KOPT-K1 (cell line): ENCODE data around the gene PKP4.

Source experiments
- H3K27ac ChIP-seq: fragments of 200-600 bp; sonication (generic); 2 replicates; pipeline ENCODE4 v1.5.1; 2016; ENCODE audit warnings: antibody characterized with exemption, mild to moderate bottlenecking, low read depth, low read length; ENCODE audit not compliant: poor library complexity, severe bottlenecking
- H3K36me3 ChIP-seq: fragments of 200-600 bp; sonication (generic); 2 replicates; pipeline ENCODE4 v1.5.1; 2017; ENCODE audit warnings: antibody characterized with exemption, mild to moderate bottlenecking, low read length, moderate library complexity; ENCODE audit not compliant: insufficient read depth
- H3K9me3 ChIP-seq: fragments of 200-600 bp; sonication (generic); 2 replicates; pipeline ENCODE4 v1.5.1; 2017; ENCODE audit warnings: antibody characterized with exemption, low read length, mild to moderate bottlenecking; ENCODE audit not compliant: insufficient read depth, poor library complexity, severe bottlenecking

PKP4 gene

GRCh38 chr2:158482594-158482993 is 25.8 kb downstream of the PKP4 start:
- Histone ChIP-seq H3K36me3 (no peaks in the 10 kb centered on the region), H3K27ac (no peak overlapping the region), H3K9me3 (no peaks in the 10 kb centered on the region)

- no peaks in the 10 kb centered on the region for H3K36me3 ChIP-seq
- H3K9me3 ChIP-seq = no peaks in the 10 kb centered on the region
- H3K27ac ChIP-seq = no peak overlapping the region
Measured at GRCh38 chr2:158484892-158485556, 28.3 kb downstream of the PKP4 start.

- Histone ChIP-seq H3K36me3 (no peaks in the 10 kb centered on the region), H3K27ac (no peak overlapping the region), H3K9me3 (no peaks in the 10 kb centered on the region)
Measured at GRCh38 chr2:158486150-158486969, 29.6 kb downstream of the PKP4 start.

- Histone ChIP-seq H3K27ac (no peak overlapping the region), H3K9me3 (no peaks in the 10 kb centered on the region), H3K36me3 (no peaks in the 10 kb centered on the region)
Measured at GRCh38 chr2:158486970-158487325, 30.2 kb downstream of the PKP4 start.

- Histone ChIP-seq H3K27ac (no peak overlapping the region), H3K36me3 (no peaks in the 10 kb centered on the region), H3K9me3 (no peaks in the 10 kb centered on the region)
Measured at GRCh38 chr2:158487419-158487818, 30.7 kb downstream of the PKP4 start.

- no peak overlapping the region for H3K27ac ChIP-seq
- no peaks in the 10 kb centered on the region for H3K9me3 ChIP-seq
- no peaks in the 10 kb centered on the region for H3K36me3 ChIP-seq
Measured at GRCh38 chr2:158488442-158489216, 31.9 kb downstream of the PKP4 start.

- Histone ChIP-seq H3K27ac (no peak overlapping the region), H3K36me3 (no peaks in the 10 kb centered on the region), H3K9me3 (no peaks in the 10 kb centered on the region)
Measured at GRCh38 chr2:158489366-158490112, 32.8 kb downstream of the PKP4 start.

- H3K27ac ChIP-seq = no peak overlapping the region
- no peaks in the 10 kb centered on the region for H3K9me3 ChIP-seq
- H3K36me3 ChIP-seq = no peaks in the 10 kb centered on the region
Measured at GRCh38 chr2:158491072-158491471, 34.3 kb downstream of the PKP4 start.

GRCh38 chr2:158493458-158493857 is 36.7 kb downstream of the PKP4 start:
- no peak overlapping the region for H3K27ac ChIP-seq
- no peaks in the 10 kb centered on the region for H3K9me3 ChIP-seq
- H3K36me3 ChIP-seq = no peaks in the 10 kb centered on the region

GRCh38 chr2:158495175-158495574 is 38.4 kb downstream of the PKP4 start:
- no peak overlapping the region for H3K27ac ChIP-seq
- H3K36me3 ChIP-seq = no peaks in the 10 kb centered on the region
- no peaks in the 10 kb centered on the region for H3K9me3 ChIP-seq

- no peak overlapping the region for H3K27ac ChIP-seq
- no peaks in the 10 kb centered on the region for H3K36me3 ChIP-seq
Measured at GRCh38 chr2:158496986-158497385, 40.2 kb downstream of the PKP4 start.

GRCh38 chr2:158497486-158497885 is 40.7 kb downstream of the PKP4 start:
- no peaks in the 10 kb centered on the region for H3K36me3 ChIP-seq
- no peak overlapping the region for H3K27ac ChIP-seq
- no peaks in the 10 kb centered on the region for H3K9me3 ChIP-seq

More at GRCh38 chr2:158496986-158497385, 40.2 kb downstream of the PKP4 start:
- no peaks in the 10 kb centered on the region for H3K9me3 ChIP-seq

- Histone ChIP-seq H3K36me3 (no peaks in the 10 kb centered on the region), H3K9me3 (no peaks in the 10 kb centered on the region), H3K27ac (no peak overlapping the region)
Measured at GRCh38 chr2:158498043-158498748, 41.4 kb downstream of the PKP4 start.

- no peaks in the 10 kb centered on the region for H3K36me3 ChIP-seq
- H3K27ac ChIP-seq = no peak overlapping the region
- no peaks in the 10 kb centered on the region for H3K9me3 ChIP-seq
Measured at GRCh38 chr2:158498749-158499136, 42.0 kb downstream of the PKP4 start.
